Transverse colon (tissue), 4 donors: ENCODE data around the gene SIAE.

Source experiments
- EP300 ChIP-seq: sonication (generic); formaldehyde crosslinking; IDR thresholded peaks from one replicate; pipeline ENCODE4 v1.6.1; 2017; ENCODE audit warnings: antibody characterized with exemption, low read depth
- POLR2A ChIP-seq: fragments of 450-650 bp; IDR thresholded peaks from one replicate; pipeline ENCODE4 v1.6.1; 2016; ENCODE audit warnings: antibody characterized with exemption, mild to moderate bottlenecking, moderate library complexity
- POLR2AphosphoS5 ChIP-seq, 3 donors: sonication (generic); formaldehyde crosslinking; IDR thresholded peaks; one replicate each; pipeline ENCODE4 v1.6.1; 2016; ENCODE audit warnings: antibody characterized with exemption in 3 of 3
- TF ChIP-seq, protein P1 (sequence below), 5 experiments: fragments of 200-600 bp in 3 of 5; fragments of 450-650 bp in 2 of 5; sonication (generic) in 3 of 5; IDR thresholded peaks; 1 replicate in 2 of 5; 2 replicates in 3 of 5; pipeline ENCODE4 v1.5.1; 2016 to 2017; ENCODE audit warnings: antibody characterized with exemption in 5 of 5, inconsistent platforms in 3 of 5, mild to moderate bottlenecking in 2 of 5, moderate library complexity in 1 of 5

DNA sequence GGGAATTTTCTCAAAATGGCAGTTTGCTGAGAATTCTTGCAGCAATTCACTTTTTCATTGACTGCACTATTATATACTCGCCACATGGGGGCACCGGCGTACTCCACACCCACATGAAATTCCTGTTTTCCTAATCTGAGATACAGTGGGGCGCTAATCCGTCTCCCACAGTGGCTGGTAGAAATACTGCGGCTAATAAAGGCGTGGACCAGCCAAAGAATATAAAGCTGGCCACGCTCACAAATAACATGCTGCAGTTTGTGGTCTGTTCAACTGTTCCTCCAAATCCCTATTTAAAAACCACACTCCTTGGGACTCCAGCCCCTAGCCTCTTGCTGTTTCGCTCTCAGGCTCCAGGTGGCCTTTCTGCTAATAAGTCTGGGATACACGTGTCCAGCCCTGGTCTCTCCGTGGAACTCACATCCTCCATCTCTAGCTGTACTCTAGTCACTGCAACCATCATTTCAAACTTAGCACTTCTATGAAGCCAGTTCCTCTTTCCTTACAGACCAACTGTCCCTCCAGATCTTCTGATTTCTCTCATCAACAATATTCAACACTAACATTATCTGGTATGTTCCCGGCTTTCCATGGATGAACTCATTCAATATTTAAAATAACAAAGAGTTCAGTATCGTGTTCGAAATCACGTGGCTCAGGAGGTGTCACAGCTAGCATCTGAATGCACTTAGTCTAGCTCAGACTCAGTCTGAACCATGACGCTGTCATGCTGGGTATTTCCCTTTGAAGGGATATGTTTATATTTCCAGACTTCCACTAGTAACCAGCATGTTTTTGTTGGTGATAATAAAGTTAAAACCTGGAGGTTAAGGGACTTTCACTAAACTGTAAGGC, 28.9 kb downstream of the SIAE start:
- no peak for TF ChIP-seq POLR2AphosphoS5 (IDR thresholded peaks at IDR 0.05)
- TF ChIP-seq, protein P1, sequence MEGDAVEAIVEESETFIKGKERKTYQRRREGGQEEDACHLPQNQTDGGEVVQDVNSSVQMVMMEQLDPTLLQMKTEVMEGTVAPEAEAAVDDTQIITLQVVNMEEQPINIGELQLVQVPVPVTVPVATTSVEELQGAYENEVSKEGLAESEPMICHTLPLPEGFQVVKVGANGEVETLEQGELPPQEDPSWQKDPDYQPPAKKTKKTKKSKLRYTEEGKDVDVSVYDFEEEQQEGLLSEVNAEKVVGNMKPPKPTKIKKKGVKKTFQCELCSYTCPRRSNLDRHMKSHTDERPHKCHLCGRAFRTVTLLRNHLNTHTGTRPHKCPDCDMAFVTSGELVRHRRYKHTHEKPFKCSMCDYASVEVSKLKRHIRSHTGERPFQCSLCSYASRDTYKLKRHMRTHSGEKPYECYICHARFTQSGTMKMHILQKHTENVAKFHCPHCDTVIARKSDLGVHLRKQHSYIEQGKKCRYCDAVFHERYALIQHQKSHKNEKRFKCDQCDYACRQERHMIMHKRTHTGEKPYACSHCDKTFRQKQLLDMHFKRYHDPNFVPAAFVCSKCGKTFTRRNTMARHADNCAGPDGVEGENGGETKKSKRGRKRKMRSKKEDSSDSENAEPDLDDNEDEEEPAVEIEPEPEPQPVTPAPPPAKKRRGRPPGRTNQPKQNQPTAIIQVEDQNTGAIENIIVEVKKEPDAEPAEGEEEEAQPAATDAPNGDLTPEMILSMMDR (IDR thresholded peaks at IDR 0.05) = peak; percentile 81 to 85 (median 82)
- TF ChIP-seq EP300 = no peak
- TF ChIP-seq POLR2A = no peak
